Measurements from ENCODE around the gene OGFOD2. TPM values are rescaled to one million over a fixed set of nuclear protein-coding genes. Genes with fewer than 3 reads are reported as not detected.
A peak's percentile ranks its signal among the peaks of the same experiment; 100 is the strongest.

OGFOD2 gene
- total RNA-seq, 2 donors from 2014 or later, result 26.3 to 27.6 TPM

DNA sequence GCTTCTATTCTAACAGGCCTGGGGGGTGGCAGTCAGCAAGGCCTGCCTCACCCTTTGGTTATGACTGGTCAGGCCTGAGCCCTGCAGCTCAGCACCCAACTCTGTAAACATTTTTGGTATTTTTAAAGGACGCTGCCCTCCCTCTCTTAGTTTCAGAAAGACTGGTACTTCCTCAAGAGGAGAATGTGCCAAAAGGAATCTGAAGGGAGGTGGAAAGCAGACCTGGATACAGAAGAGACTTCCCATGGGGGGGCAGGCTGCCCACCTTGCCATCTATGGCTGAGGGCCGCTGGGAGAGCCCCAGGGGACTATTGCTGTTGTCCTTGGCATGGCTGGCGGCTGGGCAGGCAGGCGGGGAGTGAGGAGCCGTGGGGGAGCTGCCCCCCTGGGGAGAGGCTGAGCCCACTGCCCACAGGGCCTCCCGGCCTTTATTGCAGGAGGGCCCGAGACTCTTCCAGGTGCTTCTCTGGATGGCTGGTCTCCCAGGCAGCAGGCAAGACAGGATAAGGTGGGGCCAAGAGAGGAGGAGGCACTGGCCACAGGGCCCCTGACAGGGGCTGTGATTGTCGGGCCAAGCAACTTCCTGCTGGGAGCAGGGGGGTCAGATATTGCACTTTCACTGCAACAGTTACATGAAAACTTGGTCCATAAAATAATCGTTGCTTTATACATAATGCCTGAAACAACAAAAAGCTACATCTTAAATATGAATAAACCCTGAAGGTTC, 8.9 kb downstream of the OGFOD2 start:
- intact Hi-C loops (cut with DNase I), result loop anchor here (5.0 kb wide), 3 partner anchors 168 to 598 kb away; partner anchors contain the start of genes MPHOSPH9, MTRFR, PITPNM2 and TMED2
- peaks cover 35% of the 10 kb centered on the region for H3K4me1 ChIP-seq (replicated peaks)

DNA sequence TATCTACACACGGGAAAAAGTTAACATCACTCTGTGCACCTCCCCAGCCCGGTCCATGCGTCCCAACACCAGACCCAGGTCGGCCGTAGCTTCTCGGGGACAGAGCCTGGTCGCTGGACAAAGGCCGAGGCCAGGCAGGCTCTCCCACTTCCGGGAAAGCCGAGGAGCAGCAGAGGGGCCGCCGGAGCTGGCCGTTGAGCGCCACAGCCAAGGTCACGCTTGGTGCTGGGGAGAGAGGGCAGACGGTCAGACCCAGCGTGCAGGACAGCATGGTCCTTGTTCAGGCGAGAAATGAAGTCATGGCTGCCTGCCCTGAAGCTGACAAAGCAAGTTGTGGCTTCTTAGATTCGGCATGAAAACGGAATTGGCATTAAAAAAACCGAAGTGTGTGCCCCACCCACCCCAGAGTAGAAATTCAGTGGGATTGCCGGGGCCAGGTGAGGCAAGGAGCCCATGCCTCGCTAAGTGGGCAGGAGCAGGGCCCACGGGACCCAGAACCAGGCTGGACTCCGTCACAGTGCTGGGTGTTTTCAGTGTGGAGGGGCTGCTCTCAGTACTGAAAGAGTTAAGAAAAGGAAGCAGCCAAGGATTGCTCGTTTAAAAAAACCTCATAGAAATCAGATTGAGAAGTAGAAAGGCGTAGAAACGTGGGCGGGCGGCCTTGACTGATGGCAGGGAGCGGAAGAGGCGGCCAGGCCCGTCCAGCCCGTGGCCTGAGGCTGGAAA, 9.7 kb downstream of the OGFOD2 start:
- intact Hi-C loops (cut with DNase I), result loop anchor here (5.0 kb wide), 3 partner anchors 168 to 598 kb away; partner anchors contain the start of genes MPHOSPH9, MTRFR, PITPNM2 and TMED2
- no peaks in the 10 kb centered on the region for H3K36me3 ChIP-seq
- peaks cover 27% of the 10 kb centered on the region for H3K4me1 ChIP-seq (replicated peaks)
- 31% methylated on average over 34 of the region's 34 CpGs for WGBS
- no peak for DNase-seq (ENCODE audit: low spot score)
- H3K4me3 ChIP-seq, result no peak overlapping the region
- peak overlapping the region; percentile 57 to 64 for H3K27ac ChIP-seq
- H3K27me3 ChIP-seq (replicated peaks; ENCODE audit: insufficient read depth), result no peaks in the 10 kb centered on the region
- H3K9me3 ChIP-seq, result no peaks in the 10 kb centered on the region
- no peak for TF ChIP-seq POLR2AphosphoS5 (IDR thresholded peaks at IDR 0.05)
- TF ChIP-seq, protein P1, sequence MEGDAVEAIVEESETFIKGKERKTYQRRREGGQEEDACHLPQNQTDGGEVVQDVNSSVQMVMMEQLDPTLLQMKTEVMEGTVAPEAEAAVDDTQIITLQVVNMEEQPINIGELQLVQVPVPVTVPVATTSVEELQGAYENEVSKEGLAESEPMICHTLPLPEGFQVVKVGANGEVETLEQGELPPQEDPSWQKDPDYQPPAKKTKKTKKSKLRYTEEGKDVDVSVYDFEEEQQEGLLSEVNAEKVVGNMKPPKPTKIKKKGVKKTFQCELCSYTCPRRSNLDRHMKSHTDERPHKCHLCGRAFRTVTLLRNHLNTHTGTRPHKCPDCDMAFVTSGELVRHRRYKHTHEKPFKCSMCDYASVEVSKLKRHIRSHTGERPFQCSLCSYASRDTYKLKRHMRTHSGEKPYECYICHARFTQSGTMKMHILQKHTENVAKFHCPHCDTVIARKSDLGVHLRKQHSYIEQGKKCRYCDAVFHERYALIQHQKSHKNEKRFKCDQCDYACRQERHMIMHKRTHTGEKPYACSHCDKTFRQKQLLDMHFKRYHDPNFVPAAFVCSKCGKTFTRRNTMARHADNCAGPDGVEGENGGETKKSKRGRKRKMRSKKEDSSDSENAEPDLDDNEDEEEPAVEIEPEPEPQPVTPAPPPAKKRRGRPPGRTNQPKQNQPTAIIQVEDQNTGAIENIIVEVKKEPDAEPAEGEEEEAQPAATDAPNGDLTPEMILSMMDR (IDR thresholded peaks at IDR 0.05), result no peak
- TF ChIP-seq POLR2A (IDR thresholded peaks at IDR 0.05), result no peak

More for the DNA sequence above, 8.9 kb downstream of the OGFOD2 start:
- Histone ChIP-seq H3K27ac (peak overlapping the region; percentile 62 to 64), H3K27me3 (replicated peaks; ENCODE audit: insufficient read depth) (no peaks in the 10 kb centered on the region), H3K36me3 (no peaks in the 10 kb centered on the region), H3K4me3 (no peak overlapping the region), H3K9me3 (no peaks in the 10 kb centered on the region)
- 10% methylated on average over 9 of the region's 9 CpGs for WGBS
- TF ChIP-seq, protein P1 (IDR thresholded peaks at IDR 0.05), result no peak
- TF ChIP-seq POLR2AphosphoS5 (IDR thresholded peaks at IDR 0.05), result peak; percentile 25
- no peak for TF ChIP-seq POLR2A (IDR thresholded peaks at IDR 0.05)
- no peak for DNase-seq (ENCODE audit: low spot score)

DNA sequence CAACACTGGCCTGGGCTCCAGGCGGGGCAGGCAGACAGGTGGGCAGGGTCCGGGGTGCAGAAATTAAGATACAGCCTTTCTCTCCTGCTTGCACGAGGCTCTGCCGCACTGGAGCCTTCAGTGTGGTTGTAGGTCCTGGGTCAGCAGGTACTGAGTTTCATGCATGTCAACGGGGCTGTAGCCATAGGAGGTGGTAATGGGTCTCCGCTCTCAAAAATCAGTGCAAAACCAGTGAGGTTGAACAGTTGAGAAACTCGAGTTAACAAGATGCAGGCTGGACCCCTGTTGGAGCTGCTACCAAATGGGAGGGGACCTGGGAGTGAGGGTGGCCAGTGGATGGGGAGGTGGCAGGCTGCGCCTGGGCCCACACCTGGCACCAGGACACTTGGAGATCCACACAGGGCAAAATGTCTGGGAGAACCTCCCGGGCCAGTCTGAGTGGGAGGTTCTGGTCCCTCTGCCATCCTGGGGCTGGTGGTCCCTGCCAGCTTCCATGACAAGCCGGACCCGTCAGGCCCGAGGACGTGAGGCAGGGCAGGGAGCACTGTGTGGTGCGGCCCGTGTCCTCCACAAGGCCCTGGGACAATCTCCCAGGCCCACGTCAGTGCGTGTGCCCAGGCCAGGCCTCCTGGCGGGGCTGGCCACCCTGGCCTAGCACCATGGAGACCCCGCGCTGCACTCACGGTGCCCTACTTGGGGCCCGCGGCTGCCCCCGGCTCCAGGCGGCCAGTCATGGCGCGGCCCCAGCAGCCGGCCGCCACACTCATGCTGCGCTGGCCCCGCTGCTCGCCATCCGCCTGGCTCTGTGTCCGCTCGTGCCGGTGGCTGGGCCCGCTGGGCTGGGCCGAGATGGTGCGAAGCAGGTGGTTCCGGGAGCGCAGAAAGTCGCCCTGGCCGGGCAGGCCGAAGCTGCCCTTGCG, 10.6 kb downstream of the OGFOD2 start:
- TF ChIP-seq, protein P1 (IDR thresholded peaks at IDR 0.05), result no peak
- no peak for TF ChIP-seq POLR2AphosphoS5 (IDR thresholded peaks at IDR 0.05)
- TF ChIP-seq POLR2A (IDR thresholded peaks at IDR 0.05), result no peak
- no peaks in the 10 kb centered on the region for H3K27me3 ChIP-seq (replicated peaks; ENCODE audit: insufficient read depth)
- H3K4me1 ChIP-seq (replicated peaks), result peaks cover 24% of the 10 kb centered on the region
- WGBS, result 83% methylated on average over 42 of the region's 45 CpGs
- H3K27ac ChIP-seq, result peak overlapping the region; percentile 57 to 64
- H3K9me3 ChIP-seq, result no peaks in the 10 kb centered on the region
- H3K36me3 ChIP-seq, result no peaks in the 10 kb centered on the region
- no peak overlapping the region for H3K4me3 ChIP-seq
- intact Hi-C loops (cut with DNase I), result no loop called here
- DNase-seq (ENCODE audit: low spot score), result no peak

DNA sequence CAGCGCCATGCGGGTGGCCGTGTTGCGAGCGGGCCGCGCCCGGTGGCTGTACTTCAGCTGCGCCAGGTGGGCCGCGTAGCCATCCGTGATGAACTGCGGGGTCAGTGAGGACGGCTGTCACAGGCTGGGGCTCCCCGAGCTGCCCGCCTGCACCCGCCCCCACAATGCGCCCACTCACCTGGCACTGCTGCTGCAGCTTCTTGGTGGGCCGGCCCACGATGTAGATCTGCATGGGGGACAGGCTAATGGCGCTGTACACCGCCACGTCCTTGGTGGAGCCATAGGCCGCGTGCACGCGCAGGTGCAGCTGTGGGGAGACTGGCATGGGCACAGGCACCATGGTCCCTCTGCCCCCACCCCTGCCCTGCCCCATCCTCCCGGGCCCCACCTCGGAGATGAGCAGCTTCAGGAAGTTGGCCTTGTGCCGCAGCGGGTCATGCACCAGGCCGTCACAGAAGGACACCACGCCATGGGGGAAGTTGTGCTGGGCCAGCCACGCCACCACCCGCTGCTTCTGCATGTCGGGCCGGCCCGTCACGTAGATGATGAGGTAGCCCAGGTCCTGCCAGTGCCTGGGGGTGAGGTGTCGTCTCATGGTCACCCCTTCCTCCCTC, 11.3 kb downstream of the OGFOD2 start:
- TF ChIP-seq, protein P1 (IDR thresholded peaks at IDR 0.05), result no peak
- TF ChIP-seq POLR2AphosphoS5 (IDR thresholded peaks at IDR 0.05) (no peak), POLR2A (IDR thresholded peaks at IDR 0.05) (no peak)
- no peak for DNase-seq (ENCODE audit: low spot score)
- Histone ChIP-seq H3K27me3 (replicated peaks; ENCODE audit: insufficient read depth) (no peaks in the 10 kb centered on the region), H3K4me3 (no peak overlapping the region), H3K9me3 (no peaks in the 10 kb centered on the region), H3K4me1 (replicated peaks) (peaks cover 21% of the 10 kb centered on the region), H3K27ac (no peak overlapping the region), H3K36me3 (no peaks in the 10 kb centered on the region)
- 93% methylated on average over 32 of the region's 40 CpGs for WGBS
- intact Hi-C loops (cut with DNase I), result no loop called here
